Upper lobe of right lung (tissue), 1 donor: ENCODE data around the gene TMEM178B. TPM values are rescaled to one million over a fixed set of nuclear protein-coding genes. Genes with fewer than 3 reads are reported as not detected.

Source experiments
- ATAC-seq: fragments of 200-7000 bp; cut with Tn5 transposase; one replicate; pipeline ENCODE4 v1.9.1; 2020; ENCODE audit warnings: mild to moderate bottlenecking, moderate library complexity
- DNase-seq: peaks from one replicate; pipeline ENCODE4 v3.0.0-alpha.2; 2020
- H3K27ac ChIP-seq: fragments of 200-600 bp; one replicate; pipeline ENCODE4 v1.8.0; 2022
- H3K27me3 ChIP-seq: fragments of 200-600 bp; one replicate; pipeline ENCODE4 v1.8.0; 2022; ENCODE audit warnings: mild to moderate bottlenecking
- H3K36me3 ChIP-seq: fragments of 200-600 bp; one replicate; pipeline ENCODE4 v1.8.0; 2022
- H3K4me1 ChIP-seq: fragments of 200-600 bp; one replicate; pipeline ENCODE4 v1.8.0; 2022
- H3K4me3 ChIP-seq: fragments of 200-600 bp; one replicate; pipeline ENCODE4 v1.8.0; 2022; ENCODE audit warnings: mild to moderate bottlenecking
- H3K9me3 ChIP-seq: fragments of 200-600 bp; one replicate; pipeline ENCODE4 v1.8.0; 2022
- CTCF ChIP-seq: fragments of 200-600 bp; IDR thresholded peaks from one replicate; pipeline ENCODE4 v1.8.0; 2022; ENCODE audit warnings: antibody characterized with exemption
- intact Hi-C: fragments of 100-400 bp; cut with DNase I; formaldehyde crosslinking; loops from one replicate; pipeline ENCODE4 v1.11.0; 2022
- total RNA-seq: library from RNA; stranded (reverse); fragmentation: NEBNext Ultra II Directional; extraction: Animal tissue kit (Norgen Biotek cat#: 25700); gene quantifications from one replicate; pipeline ENCODE4 v1.2.1, GENCODE V29; 2021
- donor health status: DM: no; HTN: yes; CAD: no; lungs with severe emphysema.

Gene TMEM178B
- total RNA-seq, 1 donor from 2014 or later: 1.4 TPM

DNA sequence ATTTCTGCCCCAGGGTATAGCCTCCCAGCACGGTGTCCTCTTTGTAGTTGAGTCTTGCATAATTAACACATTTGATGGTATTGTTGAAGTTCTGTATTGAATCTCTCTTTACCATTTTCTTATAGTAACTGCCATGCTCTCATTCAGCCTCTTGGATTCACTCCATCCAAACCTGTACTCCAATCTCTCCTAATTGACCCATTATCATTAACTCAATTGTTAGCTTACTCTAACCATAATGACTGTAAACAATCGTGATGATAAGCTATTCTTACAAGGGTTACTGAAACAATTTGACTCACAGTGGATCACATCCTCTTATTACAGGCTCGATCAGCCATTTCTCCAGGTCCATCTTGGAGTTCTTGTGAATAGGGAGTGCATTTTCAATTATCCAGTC is 285.4 kb downstream of the TMEM178B start:
- no peak for ATAC-seq
- H3K4me3 ChIP-seq: no peak overlapping the region
- no peaks in the 10 kb centered on the region for H3K36me3 ChIP-seq
- no peak for DNase-seq
- no peaks in the 10 kb centered on the region for H3K4me1 ChIP-seq
- H3K27ac ChIP-seq: no peak overlapping the region
- H3K27me3 ChIP-seq: no peaks in the 10 kb centered on the region
- intact Hi-C loops: no loop called here
- no peaks in the 10 kb centered on the region for H3K9me3 ChIP-seq
- no peak for TF ChIP-seq CTCF

DNA sequence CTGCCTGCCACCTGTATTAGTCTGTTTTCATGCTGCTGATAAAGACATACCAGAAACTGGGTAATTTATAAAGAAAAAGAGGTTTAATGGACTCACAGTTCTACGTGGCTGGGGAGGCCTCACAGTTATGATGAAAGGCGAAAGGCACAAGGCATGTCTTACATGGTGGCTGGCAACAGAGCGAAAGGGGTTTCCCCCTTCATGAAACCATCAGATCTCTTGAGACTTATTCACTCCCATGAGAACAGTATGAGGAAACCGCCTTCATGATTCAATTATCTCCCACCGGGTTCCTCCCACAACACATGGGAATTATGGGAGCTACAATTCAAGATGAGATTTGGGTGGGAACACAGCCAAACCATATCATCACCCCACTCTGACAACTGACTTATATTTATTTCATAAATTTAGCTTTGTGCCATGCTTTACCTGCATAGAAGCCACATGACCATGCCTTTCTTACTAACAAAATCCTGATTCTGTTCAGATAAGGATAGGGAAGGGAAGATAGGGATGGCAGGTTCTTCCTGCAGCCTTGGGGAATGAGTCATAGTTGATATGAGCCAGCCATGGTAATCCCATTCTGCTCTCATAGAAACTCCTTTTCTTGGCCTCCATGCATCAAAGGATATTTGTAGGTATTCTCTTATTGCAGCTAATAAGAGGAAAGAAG is 286.0 kb downstream of the TMEM178B start:
- no peak for TF ChIP-seq CTCF
- Histone ChIP-seq H3K27ac (no peak overlapping the region), H3K27me3 (no peaks in the 10 kb centered on the region), H3K36me3 (no peaks in the 10 kb centered on the region), H3K4me3 (no peak overlapping the region), H3K9me3 (no peaks in the 10 kb centered on the region), H3K4me1 (no peaks in the 10 kb centered on the region)
- DNase-seq: no peak
- intact Hi-C loops: no loop called here
- ATAC-seq: no peak

DNA sequence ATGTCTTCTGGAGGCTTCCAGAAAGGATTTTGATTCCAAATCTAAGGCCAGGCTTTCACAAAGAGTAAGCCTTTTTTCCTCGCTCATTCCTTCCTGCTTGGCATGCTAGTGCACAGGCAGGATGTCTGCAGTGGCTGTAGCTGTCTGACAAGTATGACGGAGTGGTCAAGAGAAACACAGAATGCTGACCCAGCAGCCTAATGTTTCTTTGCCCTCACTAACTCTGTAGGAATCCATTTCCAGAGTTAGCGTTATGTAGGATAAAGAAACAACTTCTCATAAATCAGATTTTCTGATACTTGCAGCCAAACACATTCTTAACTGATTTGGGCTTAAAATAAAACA is 286.5 kb downstream of the TMEM178B start:
- DNase-seq (no peak), ATAC-seq (no peak)
- intact Hi-C loops: no loop called here
- H3K9me3 ChIP-seq: no peaks in the 10 kb centered on the region
- no peak overlapping the region for H3K27ac ChIP-seq
- H3K4me1 ChIP-seq: no peaks in the 10 kb centered on the region
- no peaks in the 10 kb centered on the region for H3K36me3 ChIP-seq
- no peak for TF ChIP-seq CTCF
- no peaks in the 10 kb centered on the region for H3K27me3 ChIP-seq
- H3K4me3 ChIP-seq: no peak overlapping the region

DNA sequence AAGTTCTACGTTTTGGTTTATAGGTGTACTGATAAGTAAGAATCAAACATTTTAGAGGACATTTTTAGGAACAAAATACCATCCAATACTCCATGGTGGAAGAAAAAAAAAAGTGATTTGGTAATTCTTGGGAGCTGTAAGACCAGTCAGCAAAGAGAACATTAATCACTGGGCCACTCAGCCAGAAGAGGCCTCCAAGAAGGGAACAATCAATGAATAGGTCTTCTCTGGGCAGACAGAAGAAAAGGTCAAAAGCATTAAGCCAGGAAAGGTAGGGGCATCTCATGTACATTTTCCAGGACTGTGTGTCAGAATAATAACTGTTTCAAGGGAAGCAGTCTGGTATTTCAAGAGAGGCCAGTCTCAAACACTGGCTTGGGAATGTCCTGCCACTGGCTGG is 286.9 kb downstream of the TMEM178B start:
- no peaks in the 10 kb centered on the region for H3K27me3 ChIP-seq
- TF ChIP-seq CTCF: no peak

DNA sequence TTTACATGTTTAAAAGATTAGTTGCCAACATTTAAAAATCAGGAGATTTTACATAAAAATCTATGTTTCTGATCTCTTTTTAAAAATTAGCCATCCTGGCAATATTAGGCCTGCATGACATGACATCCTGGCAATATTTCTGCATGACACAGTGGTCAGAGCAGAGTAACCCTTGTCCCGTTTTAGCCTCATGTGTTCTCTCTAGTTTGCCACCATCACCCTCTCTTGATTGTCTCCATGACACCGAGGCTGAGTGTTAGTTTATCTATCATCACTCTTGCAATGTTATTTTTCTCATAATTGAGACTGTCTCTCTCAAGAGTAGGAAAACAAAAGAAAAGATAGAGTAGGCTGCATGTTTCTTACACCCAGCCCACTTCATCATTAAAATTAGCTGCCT is 287.6 kb downstream of the TMEM178B start:
- Histone ChIP-seq H3K27me3 (no peaks in the 10 kb centered on the region), H3K4me1 (no peaks in the 10 kb centered on the region), H3K9me3 (no peaks in the 10 kb centered on the region), H3K36me3 (no peaks in the 10 kb centered on the region), H3K4me3 (no peak overlapping the region), H3K27ac (no peak overlapping the region)
- DNase-seq: no peak
- TF ChIP-seq CTCF: no peak
- intact Hi-C loops: no loop called here
- no peak for ATAC-seq

More for the DNA sequence above, 286.9 kb downstream of the TMEM178B start:
- H3K36me3 ChIP-seq: no peaks in the 10 kb centered on the region
- no peak for DNase-seq
- no peak for ATAC-seq
- no peaks in the 10 kb centered on the region for H3K9me3 ChIP-seq
- no peak overlapping the region for H3K27ac ChIP-seq
- no peaks in the 10 kb centered on the region for H3K4me1 ChIP-seq
- intact Hi-C loops: no loop called here
- H3K4me3 ChIP-seq: no peak overlapping the region

- H3K27me3 ChIP-seq: no peaks in the 10 kb centered on the region
- no peak for TF ChIP-seq CTCF
- no peaks in the 10 kb centered on the region for H3K4me1 ChIP-seq
- H3K4me3 ChIP-seq: no peak overlapping the region
- DNase-seq (no peak), ATAC-seq (no peak)
- no peak overlapping the region for H3K27ac ChIP-seq
- intact Hi-C loops: no loop called here
- no peaks in the 10 kb centered on the region for H3K9me3 ChIP-seq
- no peaks in the 10 kb centered on the region for H3K36me3 ChIP-seq
Observed at GRCh38 chr7:141361960-141362359, 288.1 kb downstream of the TMEM178B start.
